ENCODE measurements around the gene DDR1.

DDR1 gene

GRCh38 chr6:30890646-30891449 lies 6.5 kb downstream of the DDR1 start:
- TF ChIP-seq TEAD4 (IDR thresholded peaks at IDR 0.05) (no peak), RAD21 (IDR thresholded peaks at IDR 0.05; ENCODE audit: low read depth) (no peak), EP300 (IDR thresholded peaks at IDR 0.05; ENCODE audit: borderline replicate concordance) (no peak), CREB1 (IDR thresholded peaks at IDR 0.05; ENCODE audit: low read depth) (no peak), ZBTB7A (IDR thresholded peaks at IDR 0.05; ENCODE audit: low read depth) (no peak), CEBPB (IDR thresholded peaks at IDR 0.05) (no peak), MAX (IDR thresholded peaks at IDR 0.05) (no peak), USF1 (IDR thresholded peaks at IDR 0.05) (no peak), REST (IDR thresholded peaks at IDR 0.05; ENCODE audit: low read depth) (no peak), TAF1 (IDR thresholded peaks at IDR 0.05; ENCODE audit: low read depth) (no peak), NFIC (IDR thresholded peaks at IDR 0.05) (no peak), FOXM1 (IDR thresholded peaks at IDR 0.05; ENCODE audit: borderline replicate concordance, low read depth) (no peak), YY1 (IDR thresholded peaks at IDR 0.05; ENCODE audit: low read depth) (no peak), EGR1 (IDR thresholded peaks at IDR 0.05) (no peak), TCF12 (IDR thresholded peaks at IDR 0.05; ENCODE audit: low read depth) (no peak)

- TF ChIP-seq MAX (IDR thresholded peaks at IDR 0.05) (no peak), REST (IDR thresholded peaks at IDR 0.05; ENCODE audit: low read depth) (no peak), USF1 (IDR thresholded peaks at IDR 0.05) (no peak), FOXM1 (IDR thresholded peaks at IDR 0.05; ENCODE audit: borderline replicate concordance, low read depth) (no peak), ZBTB7A (IDR thresholded peaks at IDR 0.05; ENCODE audit: low read depth) (no peak), CREB1 (IDR thresholded peaks at IDR 0.05; ENCODE audit: low read depth) (no peak), TCF12 (IDR thresholded peaks at IDR 0.05; ENCODE audit: low read depth) (no peak)
Observed at GRCh38 chr6:30891450-30891723, 7.1 kb downstream of the DDR1 start.

- no peak for TF ChIP-seq EGR1 (IDR thresholded peaks at IDR 0.05)
- no peak for TF ChIP-seq FOXM1 (IDR thresholded peaks at IDR 0.05; ENCODE audit: borderline replicate concordance, low read depth)
- no peak for TF ChIP-seq MAX (IDR thresholded peaks at IDR 0.05)
- no peak for TF ChIP-seq ZBTB7A (IDR thresholded peaks at IDR 0.05; ENCODE audit: low read depth)
- no peak for TF ChIP-seq NFIC (IDR thresholded peaks at IDR 0.05)
- no peak for TF ChIP-seq USF1 (IDR thresholded peaks at IDR 0.05)
- TF ChIP-seq EP300 (IDR thresholded peaks at IDR 0.05; ENCODE audit: borderline replicate concordance) = no peak
- TF ChIP-seq CREB1 (IDR thresholded peaks at IDR 0.05; ENCODE audit: low read depth) = no peak
- no peak for TF ChIP-seq TEAD4 (IDR thresholded peaks at IDR 0.05)
- no peak for TF ChIP-seq TAF1 (IDR thresholded peaks at IDR 0.05; ENCODE audit: low read depth)
- TF ChIP-seq RAD21 (IDR thresholded peaks at IDR 0.05; ENCODE audit: low read depth) = no peak
- no peak for TF ChIP-seq REST (IDR thresholded peaks at IDR 0.05; ENCODE audit: low read depth)
- no peak for TF ChIP-seq YY1 (IDR thresholded peaks at IDR 0.05; ENCODE audit: low read depth)
- TF ChIP-seq TCF12 (IDR thresholded peaks at IDR 0.05; ENCODE audit: low read depth) = no peak
- TF ChIP-seq CEBPB (IDR thresholded peaks at IDR 0.05) = no peak
Observed at GRCh38 chr6:30891816-30892538, 7.7 kb downstream of the DDR1 start.
